Measurements from ENCODE around the gene CLIC5.

CLIC5 gene

DNA sequence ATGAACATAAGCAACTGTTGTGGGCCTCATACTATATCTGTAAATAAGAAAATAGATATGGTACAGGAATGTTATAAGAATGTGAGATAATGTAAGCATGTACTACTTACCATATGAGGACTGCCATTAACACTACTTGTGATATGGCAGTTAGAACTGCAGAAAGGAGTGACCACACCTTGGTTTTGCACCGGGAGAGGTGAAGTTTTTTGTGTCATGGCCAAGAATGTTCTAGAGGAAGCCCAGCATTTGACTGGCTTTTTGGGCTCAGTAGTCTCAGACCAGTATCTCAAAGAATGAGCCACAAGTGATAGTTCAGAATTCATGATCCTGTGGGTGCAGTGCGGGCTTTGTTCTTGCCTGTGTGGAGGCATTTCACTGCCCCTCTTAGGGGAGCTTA lies 123.5 kb downstream of the CLIC5 start:
- Histone ChIP-seq H4K20me1 (ENCODE audit: insufficient read depth, low read length) (no peaks in the 10 kb centered on the region), H3K27me3 (ENCODE audit: insufficient read depth, low read length) (no peaks in the 10 kb centered on the region), H3K79me2 (ENCODE audit: insufficient read depth, low read length) (no peaks in the 10 kb centered on the region), H3K9me2 (ENCODE audit: low read depth, low read length) (no peaks in the 10 kb centered on the region), H3K27ac (ENCODE audit: low read depth, low read length, poor library complexity, severe bottlenecking) (no peak overlapping the region), H3K9ac (ENCODE audit: low read length) (no peak overlapping the region), H3K4me2 (ENCODE audit: low read length) (no peak overlapping the region), H2AFZ (ENCODE audit: low read length) (no peak overlapping the region), H3K4me3 (ENCODE audit: low read depth, low read length, poor library complexity, severe bottlenecking) (no peak overlapping the region), H3K36me3 (ENCODE audit: insufficient read depth, low read length) (no peaks in the 10 kb centered on the region), H3K9me3 (ENCODE audit: low read length) (no peaks in the 10 kb centered on the region), H3K4me1 (ENCODE audit: insufficient read depth, low read length, severe bottlenecking) (no peaks in the 10 kb centered on the region), H3F3A (ENCODE audit: insufficient read depth, low read length) (no peaks in the 10 kb centered on the region)
- no peak for TF ChIP-seq CTCF (IDR thresholded peaks at IDR 0.05; ENCODE audit: low read length)
- no peak for TF ChIP-seq EZH2 (IDR thresholded peaks at IDR 0.05; ENCODE audit: borderline replicate concordance, low read length)

DNA sequence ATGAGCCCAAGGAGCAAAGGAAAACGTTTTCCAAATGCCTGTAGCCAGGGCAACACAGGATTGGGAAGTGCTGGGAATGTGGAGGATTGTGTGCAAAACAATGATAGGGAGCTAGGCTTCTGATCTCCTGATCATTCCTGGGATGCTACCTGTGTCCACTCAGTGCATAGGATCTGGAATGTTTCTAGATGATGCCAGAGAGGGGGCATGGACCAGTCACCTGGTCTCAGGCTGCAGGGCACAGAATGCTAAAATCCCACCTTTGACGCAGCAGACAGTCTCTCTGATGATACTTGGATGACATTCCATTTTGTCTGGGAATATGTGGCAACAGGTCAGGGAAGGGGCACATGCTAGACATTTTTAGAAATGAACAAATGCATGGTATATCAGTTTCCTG lies 128.9 kb downstream of the CLIC5 start:
- no peak overlapping the region for H3K4me2 ChIP-seq (ENCODE audit: low read length)
- H3K36me3 ChIP-seq (ENCODE audit: insufficient read depth, low read length): no peaks in the 10 kb centered on the region
- no peak overlapping the region for H3K4me3 ChIP-seq (ENCODE audit: low read depth, low read length, poor library complexity, severe bottlenecking)
- H3K9me2 ChIP-seq (ENCODE audit: low read depth, low read length): no peaks in the 10 kb centered on the region
- no peaks in the 10 kb centered on the region for H3K9me3 ChIP-seq (ENCODE audit: low read length)
- no peak overlapping the region for H3K9ac ChIP-seq (ENCODE audit: low read length)
- H3K4me1 ChIP-seq (ENCODE audit: insufficient read depth, low read length, severe bottlenecking): no peaks in the 10 kb centered on the region
- H3K27me3 ChIP-seq (ENCODE audit: insufficient read depth, low read length): no peaks in the 10 kb centered on the region
- H4K20me1 ChIP-seq (ENCODE audit: insufficient read depth, low read length): no peaks in the 10 kb centered on the region
- no peaks in the 10 kb centered on the region for H3F3A ChIP-seq (ENCODE audit: insufficient read depth, low read length)
- no peak overlapping the region for H2AFZ ChIP-seq (ENCODE audit: low read length)
- TF ChIP-seq CTCF (IDR thresholded peaks at IDR 0.05; ENCODE audit: low read length) (no peak), EZH2 (IDR thresholded peaks at IDR 0.05; ENCODE audit: borderline replicate concordance, low read length) (no peak)
- no peaks in the 10 kb centered on the region for H3K79me2 ChIP-seq (ENCODE audit: insufficient read depth, low read length)
- no peak overlapping the region for H3K27ac ChIP-seq (ENCODE audit: low read depth, low read length, poor library complexity, severe bottlenecking)

GRCh38 chr6:45884336-45884735 lies 131.3 kb downstream of the CLIC5 start:
- H3K9ac ChIP-seq (ENCODE audit: low read length): no peak overlapping the region
- no peak overlapping the region for H3K4me2 ChIP-seq (ENCODE audit: low read length)
- H2AFZ ChIP-seq (ENCODE audit: low read length): no peak overlapping the region
- no peaks in the 10 kb centered on the region for H3K9me3 ChIP-seq (ENCODE audit: low read length)
- H3K79me2 ChIP-seq (ENCODE audit: insufficient read depth, low read length): no peaks in the 10 kb centered on the region
- no peak overlapping the region for H3K4me3 ChIP-seq (ENCODE audit: low read depth, low read length, poor library complexity, severe bottlenecking)
- H3K9me2 ChIP-seq (ENCODE audit: low read depth, low read length): no peaks in the 10 kb centered on the region
- H3K4me1 ChIP-seq (ENCODE audit: insufficient read depth, low read length, severe bottlenecking): no peaks in the 10 kb centered on the region
- no peaks in the 10 kb centered on the region for H3K27me3 ChIP-seq (ENCODE audit: insufficient read depth, low read length)
- no peak overlapping the region for H3K27ac ChIP-seq (ENCODE audit: low read depth, low read length, poor library complexity, severe bottlenecking)
- H3K36me3 ChIP-seq (ENCODE audit: insufficient read depth, low read length): no peaks in the 10 kb centered on the region
- H4K20me1 ChIP-seq (ENCODE audit: insufficient read depth, low read length): no peaks in the 10 kb centered on the region
- no peaks in the 10 kb centered on the region for H3F3A ChIP-seq (ENCODE audit: insufficient read depth, low read length)
- TF ChIP-seq EZH2 (IDR thresholded peaks at IDR 0.05; ENCODE audit: borderline replicate concordance, low read length) (no peak), CTCF (IDR thresholded peaks at IDR 0.05; ENCODE audit: low read length) (no peak)
